NCI-H226 (cell line): Measurements from ENCODE around the gene TSHZ2.

Source experiments
- DNase-seq: peaks from one replicate; pipeline ENCODE4 v3.0.0-alpha.2; 2015

Gene TSHZ2

DNA sequence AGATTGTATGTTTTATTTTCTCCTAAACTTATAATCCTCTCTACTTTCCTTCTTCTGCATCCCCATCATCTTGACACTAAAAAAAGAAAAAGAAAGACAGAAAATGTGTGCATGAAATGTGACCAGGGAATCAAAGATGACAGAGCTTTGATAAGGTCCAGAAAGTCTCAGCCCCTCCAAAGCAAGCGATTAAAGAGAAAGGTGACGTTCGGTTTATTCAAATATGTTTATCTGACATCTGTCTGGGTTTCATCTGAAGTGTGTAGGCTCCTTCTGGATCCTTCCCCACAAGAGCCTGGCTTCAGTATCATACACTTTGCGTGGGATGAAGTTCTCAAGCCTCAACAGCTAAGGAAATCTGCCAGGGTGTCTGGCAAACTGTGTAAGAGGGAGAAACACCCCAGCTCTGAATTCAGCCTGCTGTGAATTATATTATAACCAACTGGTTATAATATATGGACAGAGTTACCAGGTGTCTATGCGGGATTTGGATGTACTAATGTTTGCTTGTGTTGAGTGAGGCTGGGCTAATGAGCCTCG is 358.5 kb downstream of the TSHZ2 start:
- no peak for DNase-seq

DNA sequence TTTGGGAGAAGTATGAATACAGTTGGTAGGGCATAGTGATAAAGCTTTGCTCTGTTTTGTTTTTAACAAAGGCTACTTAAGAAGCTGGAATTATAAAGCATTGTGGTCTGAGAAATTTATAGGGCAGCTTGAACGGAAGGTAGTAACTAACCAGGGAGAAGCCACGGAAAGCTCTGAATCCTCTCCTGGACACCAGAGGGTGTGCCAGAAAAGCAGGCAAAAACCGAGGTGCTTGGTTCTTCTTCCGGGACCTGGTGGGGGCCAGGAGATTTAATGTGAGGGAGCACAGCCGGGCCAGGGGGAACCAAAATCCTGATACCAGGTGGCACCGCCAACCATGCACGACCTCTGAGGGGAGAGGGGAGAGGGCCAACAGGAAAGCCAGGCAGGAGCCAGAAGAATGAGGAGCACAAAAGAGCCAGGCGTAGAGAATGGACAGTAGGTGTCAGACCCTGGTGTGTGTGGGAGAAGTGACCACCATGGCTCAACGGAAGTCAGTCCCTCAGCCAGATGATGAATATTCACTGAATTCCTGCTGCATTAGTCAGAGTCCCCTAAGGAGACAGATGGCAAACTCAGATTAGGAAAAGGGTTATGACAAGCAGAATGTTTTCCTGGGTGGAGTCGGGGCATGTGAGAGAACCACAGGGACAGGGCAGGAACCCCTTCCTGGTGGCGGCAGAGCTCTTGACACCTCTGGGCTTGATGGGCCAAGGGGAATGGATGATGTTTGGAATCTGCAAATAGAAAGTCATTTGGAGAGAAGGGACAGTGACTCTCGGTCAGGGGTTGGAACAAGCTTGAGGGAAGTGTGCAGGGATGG is 359.2 kb downstream of the TSHZ2 start:
- DNase-seq, result no peak

DNA sequence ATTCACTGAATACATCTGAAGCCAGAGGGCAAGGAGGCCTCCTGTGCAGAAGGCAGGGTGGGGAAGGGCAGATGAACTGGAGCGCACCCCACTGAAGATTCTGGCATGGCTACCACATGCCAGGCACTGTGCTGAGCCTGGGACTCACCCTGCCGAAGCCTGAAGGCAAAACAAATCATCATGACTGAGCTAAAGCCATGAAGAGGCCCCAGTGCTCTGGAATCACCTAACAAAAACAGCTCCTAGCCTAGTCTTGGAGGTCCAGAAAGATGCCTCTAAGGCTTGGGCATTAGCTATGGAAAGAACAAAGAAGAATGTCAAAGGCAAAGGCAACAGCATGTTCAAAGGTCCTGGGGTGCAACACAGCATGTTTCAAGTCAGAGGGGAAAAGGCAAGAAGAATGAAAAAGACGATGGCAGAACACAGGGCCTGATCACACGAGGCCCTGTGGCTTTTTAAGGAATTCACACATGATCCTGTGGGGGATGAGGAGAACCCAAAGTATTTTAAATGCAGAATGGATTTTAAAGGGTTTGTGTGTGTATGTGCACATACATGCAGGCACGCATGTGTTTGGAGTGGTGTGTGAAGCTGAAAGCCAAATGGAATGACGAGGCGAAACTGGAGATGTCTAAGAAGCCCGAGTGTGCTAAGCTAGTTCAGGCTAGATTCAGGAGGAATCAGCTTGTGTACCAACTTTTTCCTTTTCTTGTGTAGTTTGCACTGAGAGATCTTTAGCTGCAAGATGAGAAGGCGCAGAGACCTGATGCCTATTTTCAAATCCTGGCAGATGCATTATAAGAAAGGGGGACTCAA is 360.1 kb downstream of the TSHZ2 start:
- DNase-seq, result no peak

DNA sequence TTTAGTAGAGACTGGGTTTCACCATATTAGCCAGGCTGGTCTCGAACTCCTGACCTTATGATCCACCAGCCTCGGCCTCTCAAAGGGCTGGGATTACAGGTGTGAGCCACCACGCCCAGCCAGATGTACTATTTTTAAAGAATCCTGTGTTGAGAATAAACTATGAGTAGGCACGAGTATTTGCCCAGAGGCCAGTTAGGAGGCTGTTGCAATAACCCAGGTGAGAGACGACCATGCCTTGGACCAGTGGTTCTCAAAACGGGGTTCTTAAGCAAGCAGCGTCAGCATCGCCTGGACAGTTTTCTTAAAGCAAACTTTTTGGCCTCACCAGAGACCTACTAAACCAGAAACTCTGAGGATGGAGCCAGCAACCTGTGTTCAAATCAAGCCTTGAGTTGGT is 362.7 kb downstream of the TSHZ2 start:
- no peak for DNase-seq

DNA sequence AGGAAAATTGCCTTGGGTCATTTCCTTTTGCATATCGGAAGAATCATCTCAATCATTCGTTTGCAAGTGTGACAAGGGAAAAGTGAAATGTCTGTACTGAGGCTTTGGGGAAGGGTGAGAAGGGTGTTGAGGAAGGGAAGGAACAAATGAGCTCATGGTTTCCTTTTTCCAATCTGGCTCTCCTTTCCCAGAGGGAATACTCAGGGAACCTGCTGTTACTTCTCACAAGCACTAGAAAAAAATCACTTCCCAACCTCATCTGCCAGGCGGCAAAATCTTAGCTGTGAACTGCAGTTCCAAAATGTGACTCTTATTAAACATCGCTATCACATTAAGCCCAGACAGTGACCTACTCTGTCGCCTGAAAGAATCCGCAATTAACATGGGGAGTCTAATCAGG is 363.4 kb downstream of the TSHZ2 start:
- DNase-seq, result no peak

DNA sequence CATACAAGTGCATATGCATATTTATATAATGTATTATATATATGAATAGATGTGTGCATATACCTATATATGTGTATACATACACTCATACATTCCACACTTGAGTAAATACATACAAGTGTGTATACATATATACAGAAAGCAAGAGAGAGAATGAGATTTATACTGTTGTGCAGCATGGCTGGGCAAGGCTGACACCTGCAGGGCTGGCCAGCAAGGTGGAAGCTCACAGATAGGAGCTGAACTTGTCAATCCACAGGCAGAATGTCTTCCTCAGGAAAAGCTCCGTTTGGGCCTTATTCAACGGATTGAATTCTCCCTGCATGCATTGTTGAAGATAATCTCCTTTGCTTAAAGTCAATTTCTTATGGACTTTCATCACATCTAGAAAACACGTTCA is 364.7 kb downstream of the TSHZ2 start:
- DNase-seq, result no peak

DNA sequence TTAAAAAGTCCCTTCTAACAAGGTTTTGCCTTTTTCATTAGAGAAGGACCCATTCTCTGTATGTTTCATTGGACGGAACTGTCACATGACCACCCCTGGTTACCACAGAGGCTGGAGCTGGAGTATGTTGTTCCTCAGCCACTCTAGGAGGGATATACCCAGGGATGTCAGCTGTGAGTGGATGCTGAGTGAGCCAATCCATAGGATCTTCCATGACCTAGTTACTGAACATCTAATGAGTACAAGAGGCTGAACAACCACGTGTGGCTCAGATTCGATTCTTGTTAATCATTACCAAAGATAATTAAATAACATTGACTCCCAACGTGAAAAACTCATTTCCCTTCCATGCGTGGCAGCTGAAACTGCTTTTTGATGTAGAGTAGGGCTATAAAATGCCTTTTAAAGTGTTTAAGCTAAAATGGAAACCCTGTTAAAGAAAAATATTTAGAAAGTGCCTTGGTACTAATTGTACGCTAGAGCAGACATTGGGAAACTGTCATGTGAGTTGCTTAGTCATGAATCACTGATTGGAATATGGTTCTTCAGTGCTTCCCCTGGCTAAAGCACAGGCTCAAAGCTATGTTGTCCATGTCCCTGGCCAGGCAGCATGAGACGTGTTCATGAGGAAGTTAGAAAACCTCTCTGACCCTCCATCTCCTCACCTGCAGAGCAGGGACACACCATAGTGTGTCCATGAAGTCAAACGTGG is 365.4 kb downstream of the TSHZ2 start:
- no peak for DNase-seq

DNA sequence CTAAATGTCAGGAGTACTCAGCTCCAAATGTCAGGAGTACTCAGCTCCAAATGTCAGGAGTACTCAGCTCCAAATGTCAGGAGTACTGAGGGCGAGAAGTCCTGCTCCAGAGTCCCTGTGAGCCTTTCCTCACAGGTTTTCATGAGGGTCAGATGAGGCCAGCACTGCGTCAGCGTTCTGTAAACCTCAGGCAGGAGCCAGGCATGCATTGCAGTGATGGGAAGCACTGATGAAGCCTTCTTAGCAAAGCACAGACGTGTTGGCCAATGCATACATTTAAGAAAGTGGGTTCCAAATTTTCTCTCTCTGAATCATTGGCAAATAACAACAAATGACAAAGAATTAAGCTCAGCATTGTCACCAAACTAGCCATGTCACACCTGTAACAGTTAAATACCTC is 366.6 kb downstream of the TSHZ2 start:
- no peak for DNase-seq

DNA sequence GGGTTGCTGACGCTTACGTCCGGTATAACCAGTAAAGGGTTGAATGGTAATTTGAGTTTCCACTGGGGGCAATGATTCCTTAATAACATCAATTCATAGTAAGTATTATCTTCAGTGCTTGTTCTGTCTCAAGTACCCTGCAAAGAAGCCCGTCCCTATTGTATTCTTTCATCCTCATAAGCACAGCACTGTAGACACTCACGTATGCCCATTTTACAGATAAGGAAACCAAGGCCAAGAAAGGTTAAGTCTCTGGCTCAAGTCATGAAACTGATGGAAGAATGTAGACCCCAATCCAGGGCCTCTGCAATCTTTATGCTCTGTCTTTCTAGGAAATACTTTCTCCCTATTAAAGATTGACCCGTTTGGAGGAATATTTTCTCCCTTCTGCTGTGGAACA is 370.3 kb downstream of the TSHZ2 start:
- no peak for DNase-seq

DNA sequence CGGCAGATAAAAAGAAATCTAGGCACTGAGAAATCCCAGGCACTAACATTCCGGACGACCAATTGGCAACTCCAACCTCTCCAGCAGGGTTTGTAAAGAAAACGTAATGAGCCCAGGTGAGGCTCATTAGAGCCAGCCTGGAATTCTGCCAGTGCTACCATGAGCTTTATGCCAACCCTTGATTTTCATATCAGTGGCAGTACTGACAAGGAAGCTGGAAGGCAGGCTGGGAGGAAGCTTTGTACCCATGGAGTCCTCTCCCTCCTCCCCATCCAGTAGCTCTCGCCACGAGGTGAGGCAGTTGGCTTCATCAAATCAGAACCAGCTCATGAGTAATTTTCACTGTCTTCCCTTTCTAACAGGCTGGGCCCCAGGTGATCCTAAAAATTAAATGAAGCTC is 371.3 kb downstream of the TSHZ2 start:
- no peak for DNase-seq

DNA sequence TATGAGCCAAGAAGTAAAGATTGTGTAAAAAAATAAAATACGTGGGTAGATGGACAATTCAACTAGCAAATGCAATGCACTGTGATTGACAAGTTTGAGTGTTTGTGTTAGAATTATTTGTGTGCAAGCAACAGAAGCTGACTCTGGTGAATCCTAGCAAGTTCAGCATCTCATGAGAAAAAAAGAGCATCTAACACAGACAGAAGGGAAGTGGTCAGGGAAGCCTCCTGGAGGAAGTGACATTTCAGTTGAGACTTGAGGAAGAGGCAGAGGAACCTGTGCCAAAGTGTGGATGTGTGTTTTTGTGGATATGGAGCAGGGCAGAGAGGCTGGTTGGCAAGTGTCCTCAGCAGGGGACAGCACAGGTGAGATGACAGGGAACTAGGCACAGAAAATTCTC is 372.7 kb downstream of the TSHZ2 start:
- no peak for DNase-seq

DNA sequence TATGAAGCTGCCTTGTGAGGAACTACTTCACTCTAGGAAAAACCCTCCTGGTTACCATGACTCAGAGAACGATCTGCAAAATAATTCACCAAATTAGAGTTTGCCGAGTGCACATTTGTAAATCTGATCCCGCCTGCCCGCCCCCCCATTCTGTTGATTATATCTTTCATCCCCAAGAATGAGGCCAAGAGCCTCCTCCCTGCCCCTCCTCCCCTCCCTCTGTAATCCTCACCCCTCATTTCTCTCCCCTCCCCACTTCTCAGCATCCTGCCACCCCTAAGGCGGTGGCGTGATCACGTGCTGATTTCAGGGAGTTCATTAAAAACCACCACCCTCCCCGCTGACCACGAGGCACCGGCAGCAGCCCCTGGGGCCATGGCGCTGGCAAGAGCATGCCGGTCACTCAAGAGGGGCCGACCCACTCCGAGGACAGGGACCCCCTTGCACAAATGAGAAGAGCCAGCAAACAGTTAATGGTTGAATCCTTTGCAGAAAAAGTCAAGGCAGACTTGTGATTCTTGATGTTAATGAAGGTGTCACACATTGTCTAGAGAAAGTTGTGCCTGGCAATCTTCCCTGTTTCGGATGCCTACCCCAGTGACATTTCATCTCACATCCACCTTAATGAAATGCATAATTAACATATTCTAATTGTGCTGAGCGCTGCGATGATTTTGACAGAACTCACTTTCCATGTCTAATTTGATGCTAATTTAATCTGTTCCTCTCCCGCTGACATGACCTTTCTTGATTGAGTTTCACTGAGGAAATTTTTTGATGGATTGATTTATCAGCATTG is 373.6 kb downstream of the TSHZ2 start:
- no peak for DNase-seq

DNA sequence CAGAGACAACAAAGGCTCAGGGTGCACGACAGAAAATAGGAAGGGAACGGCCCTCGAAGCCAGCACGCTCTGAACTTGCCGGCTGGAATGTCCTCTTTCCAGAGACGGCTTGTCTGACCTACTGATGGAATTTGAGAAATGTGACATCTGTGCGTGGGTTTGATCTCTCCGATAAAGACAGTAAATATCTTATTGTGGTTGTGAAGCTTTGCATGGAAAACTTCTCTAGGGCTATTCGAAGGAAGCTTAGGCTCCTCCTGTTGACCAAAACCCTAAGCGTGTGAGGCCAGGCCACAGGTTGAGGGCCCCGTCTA is 374.1 kb downstream of the TSHZ2 start:
- DNase-seq, result no peak

DNA sequence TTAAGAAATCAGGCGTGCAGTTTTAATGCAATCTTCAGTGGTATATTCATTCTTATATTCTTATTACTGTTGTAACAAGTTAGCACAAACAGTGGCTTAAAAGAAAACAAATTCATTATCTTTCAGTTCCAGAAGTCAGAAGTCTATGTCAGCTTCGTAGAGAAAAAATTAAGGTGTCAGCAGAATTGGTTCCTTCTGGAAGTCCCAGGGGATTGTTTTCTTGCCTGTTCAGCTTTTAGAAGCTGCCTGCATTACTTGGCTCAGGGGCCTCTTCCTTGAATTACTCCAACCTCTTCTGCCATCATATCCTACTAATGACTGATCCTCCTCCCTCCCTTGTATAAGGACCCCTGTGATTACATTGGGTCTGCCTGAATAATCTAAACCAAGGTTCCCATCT is 377.6 kb downstream of the TSHZ2 start:
- DNase-seq, result no peak

DNA sequence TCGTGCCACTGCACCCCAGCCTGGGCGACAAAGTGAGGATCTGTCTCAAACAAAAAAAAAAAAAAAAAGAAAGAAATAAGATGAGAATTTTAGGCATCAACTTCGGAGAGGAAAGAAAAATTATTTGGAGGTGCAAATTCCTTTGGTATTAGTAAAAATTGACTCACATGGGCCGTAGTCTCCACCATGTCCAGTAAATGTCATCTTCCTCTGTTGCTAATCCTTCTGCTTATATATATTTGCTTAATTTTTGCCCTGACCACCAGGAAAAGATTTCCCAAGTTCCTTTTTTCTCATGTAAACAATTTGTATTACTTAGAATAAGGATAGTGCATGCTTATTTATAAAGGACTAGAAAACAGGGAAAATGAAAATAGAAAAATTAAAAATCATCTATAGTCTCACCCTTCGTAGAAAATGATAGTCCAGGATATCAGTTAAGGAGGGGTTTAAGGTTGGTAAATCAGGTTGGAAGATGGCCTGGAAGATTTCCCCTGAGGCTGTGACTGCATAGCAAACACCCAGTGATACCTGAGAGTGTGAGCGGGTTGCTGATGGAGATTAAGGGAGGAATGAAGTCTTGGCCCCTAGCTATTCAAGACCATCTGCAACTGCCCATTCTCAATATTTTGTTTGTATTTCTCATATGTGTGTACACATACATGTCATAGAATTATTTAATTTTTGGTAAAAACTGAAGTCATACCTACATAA is 380.7 kb downstream of the TSHZ2 start:
- no peak for DNase-seq

DNA sequence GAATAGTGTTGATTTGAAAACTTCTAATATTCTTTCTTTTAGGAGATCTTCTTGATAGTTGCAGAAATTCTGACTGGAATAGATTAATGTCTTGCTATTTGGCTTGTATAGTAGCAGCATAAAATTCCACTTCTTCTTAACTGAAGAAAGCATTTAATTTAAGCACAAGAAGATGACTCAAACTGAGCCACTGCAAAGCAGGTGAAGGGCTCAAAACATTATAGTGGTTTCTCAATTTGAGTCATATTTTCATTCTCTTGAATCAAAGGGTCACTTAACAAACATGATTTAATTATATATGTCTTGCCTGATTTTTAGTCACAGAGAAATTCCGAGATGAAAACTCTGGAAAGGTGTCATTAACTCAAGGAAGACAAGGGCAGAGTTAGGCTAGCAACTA is 382.2 kb downstream of the TSHZ2 start:
- no peak for DNase-seq

DNA sequence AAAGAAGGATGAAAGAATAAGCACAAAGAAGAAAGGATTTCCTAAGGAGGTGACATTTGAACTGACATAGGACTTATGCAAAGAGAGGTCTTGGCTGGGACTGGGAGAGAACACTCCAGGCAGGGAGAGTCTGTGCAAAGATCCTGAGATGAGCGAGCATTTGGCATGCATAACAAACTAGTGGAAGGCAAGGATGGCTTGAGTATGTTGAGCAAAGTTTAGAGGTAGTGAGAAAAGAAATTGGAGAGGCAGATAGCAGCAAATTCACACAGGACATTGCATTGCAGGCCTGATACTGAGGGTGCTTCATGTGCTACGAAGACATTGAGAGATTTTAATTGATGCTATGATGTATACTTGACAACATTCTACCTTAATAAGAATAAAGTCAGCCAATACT is 383.6 kb downstream of the TSHZ2 start:
- DNase-seq, result no peak

DNA sequence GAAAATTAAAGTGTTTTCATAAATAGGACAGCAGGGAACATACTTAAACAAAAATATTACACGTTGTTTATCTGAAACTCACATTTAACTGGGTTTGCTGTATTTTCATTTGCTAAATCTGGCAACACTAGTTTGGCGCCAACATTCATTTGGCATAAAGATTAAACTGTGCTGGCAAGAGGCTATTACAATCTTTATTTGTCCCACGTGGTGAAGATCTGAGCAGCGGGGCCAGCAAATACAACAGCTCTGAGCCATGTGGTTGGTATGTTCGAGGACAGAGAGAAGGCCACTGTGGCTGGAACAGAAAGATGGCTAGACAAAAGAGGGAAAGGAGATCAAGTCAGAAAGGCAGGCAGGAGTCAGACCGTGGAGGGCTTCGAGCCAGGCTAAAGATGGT is 387.3 kb downstream of the TSHZ2 start:
- no peak for DNase-seq

DNA sequence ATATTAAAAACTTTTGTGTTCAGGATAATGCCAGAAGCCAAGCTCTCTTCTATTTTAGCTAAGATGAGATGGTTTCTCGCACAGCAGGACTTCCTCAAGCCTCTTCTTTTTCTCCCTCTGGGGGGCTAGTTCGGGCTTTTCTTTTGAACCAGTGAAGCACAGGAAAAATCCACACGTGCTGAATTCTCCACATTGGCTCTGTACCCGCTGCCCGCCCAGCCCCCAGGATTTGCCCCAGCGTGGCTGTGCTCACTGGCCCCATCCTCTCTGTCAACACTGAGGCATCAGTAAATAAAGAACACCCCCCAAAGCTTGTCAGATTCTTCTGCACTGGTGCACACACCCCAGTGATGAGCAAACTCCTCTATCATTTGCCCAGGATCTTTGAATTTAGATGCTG is 388.7 kb downstream of the TSHZ2 start:
- no peak for DNase-seq

DNA sequence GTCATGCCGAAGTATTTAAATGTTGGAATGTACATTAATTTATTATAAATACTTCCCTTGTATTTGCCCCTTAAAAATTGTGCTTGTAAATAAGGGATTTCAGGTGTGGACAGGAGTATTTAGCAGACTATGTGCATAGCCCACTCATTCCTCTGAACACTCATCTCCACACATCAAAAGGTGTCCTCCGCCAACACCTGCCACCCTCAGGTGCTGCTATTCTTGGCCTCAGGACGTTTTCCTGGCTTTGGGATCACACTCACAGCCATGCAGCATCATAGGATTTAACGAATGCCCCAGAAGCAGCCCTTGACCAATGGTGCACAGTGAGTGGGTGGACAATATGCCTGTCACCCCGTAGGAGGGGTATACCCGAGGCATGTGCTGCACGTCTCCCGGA is 390.6 kb downstream of the TSHZ2 start:
- DNase-seq, result no peak

DNA sequence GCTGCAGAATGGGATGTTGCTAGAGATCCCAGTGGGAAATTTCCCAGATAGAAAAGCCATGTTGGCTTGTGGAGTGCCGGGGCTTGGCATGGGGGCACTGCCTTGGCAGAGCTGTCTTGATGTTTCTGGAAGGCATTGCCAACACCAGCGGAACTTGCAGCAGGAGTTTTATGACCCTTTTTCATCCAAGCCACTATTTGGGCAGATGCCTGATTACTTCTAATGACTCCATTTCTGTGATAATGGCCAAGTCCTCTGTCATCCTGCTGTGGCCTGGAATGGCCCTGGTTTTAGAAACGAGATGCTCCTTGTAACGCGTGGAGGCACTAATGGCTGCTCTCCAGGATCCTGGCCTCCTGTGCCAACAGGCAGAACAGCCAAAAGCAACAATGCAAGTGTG is 392.5 kb downstream of the TSHZ2 start:
- no peak for DNase-seq

DNA sequence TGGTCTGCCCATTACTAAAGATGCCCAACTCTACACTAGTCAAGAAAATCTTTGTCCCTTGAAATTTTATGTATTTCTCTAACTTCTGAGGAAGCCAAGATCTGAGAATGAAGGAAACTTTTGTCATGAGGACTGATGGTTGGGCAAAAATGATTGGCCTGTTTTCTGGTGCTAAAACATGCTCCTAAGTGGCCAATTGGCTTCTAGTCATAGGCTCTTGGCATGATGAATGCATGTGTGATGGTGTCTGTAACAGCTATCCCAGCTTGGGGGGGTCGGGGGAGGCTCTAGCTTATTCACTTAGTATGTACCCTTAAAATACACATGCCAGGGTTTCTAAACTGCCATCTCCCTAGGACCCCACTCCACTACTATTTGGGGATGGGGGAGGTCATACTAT is 392.9 kb downstream of the TSHZ2 start:
- no peak for DNase-seq
